CD8-positive, alpha-beta memory T cell (primary cell): ENCODE measurements around the gene ABI3BP. TPM values are rescaled to one million over a fixed set of nuclear protein-coding genes. Genes with fewer than 3 reads are reported as not detected.

ENCODE experiments used
- CTCF ChIA-PET: fragments of 350-600 bp; sonication (Branson Sonifier 250); formaldehyde crosslinking; loops from one replicate; lab custom pipeline; 2021; ENCODE audit warnings: antibody characterized with exemption; lab: Charles Lee
- POLR2A ChIA-PET: fragments of 350-600 bp; sonication (Branson Sonifier 250); formaldehyde crosslinking; loops from one replicate; lab custom pipeline; 2021; ENCODE audit warnings: antibody characterized with exemption; lab: Charles Lee
- DNase-seq, 5 donors: peaks; one replicate each; pipeline versions ENCODE4 v3.0.0 to v3.0.0-alpha.2; 2020 to 2022; ENCODE audit warnings: mixed read lengths in 1 of 5
- H3K27ac ChIP-seq: one replicate; pipeline ENCODE4 v1.7.0; 2013; ENCODE audit warnings: low read depth, mild to moderate bottlenecking, low read length, moderate library complexity
- H3K27me3 ChIP-seq: 2 replicates; pipeline ENCODE4 v1.7.0; 2013; ENCODE audit warnings: low read length, mild to moderate bottlenecking; ENCODE audit not compliant: insufficient read depth, poor library complexity, severe bottlenecking
- H3K36me3 ChIP-seq: 2 replicates; pipeline ENCODE4 v1.7.0; 2013; ENCODE audit warnings: mild to moderate bottlenecking, low read length, moderate library complexity; ENCODE audit not compliant: insufficient read depth
- H3K4me1 ChIP-seq: 2 replicates; pipeline ENCODE4 v1.7.0; 2013; ENCODE audit warnings: mild to moderate bottlenecking, low read length, moderate library complexity; ENCODE audit not compliant: insufficient read depth
- H3K4me3 ChIP-seq: 2 replicates; pipeline ENCODE4 v1.7.0; 2013; ENCODE audit warnings: mild to moderate bottlenecking, low read length
- H3K9me3 ChIP-seq: 2 replicates; pipeline ENCODE4 v1.7.0; 2013; ENCODE audit warnings: mild to moderate bottlenecking, low read length
- H3K27ac Mint-ChIP-seq, 8 donors: one replicate each; pipeline ENCODE4 v1.8.0; 2020 to 2021; ENCODE audit warnings: mixed read lengths in 8 of 8, mild to moderate bottlenecking in 6 of 8, inconsistent platforms in 3 of 8, moderate library complexity in 3 of 8
- H3K27me3 Mint-ChIP-seq, 2 donors: one replicate each; pipeline ENCODE4 v1.8.0; 2020 to 2021; ENCODE audit warnings: mixed read lengths in 2 of 2, mild to moderate bottlenecking in 1 of 2, moderate library complexity in 1 of 2
- H3K36me3 Mint-ChIP-seq, 3 donors: one replicate each; pipeline ENCODE4 v1.8.0; 2020 to 2021; ENCODE audit warnings: mixed read lengths in 3 of 3, inconsistent platforms in 1 of 3, mild to moderate bottlenecking in 1 of 3
- H3K4me1 Mint-ChIP-seq, 3 donors: one replicate each; pipeline ENCODE4 v1.8.0; 2020 to 2021; ENCODE audit warnings: mixed read lengths in 3 of 3, inconsistent platforms in 1 of 3, mild to moderate bottlenecking in 1 of 3
- H3K4me3 Mint-ChIP-seq, 7 donors: one replicate each; pipeline ENCODE4 v1.8.0; 2020 to 2021; ENCODE audit warnings: mixed read lengths in 7 of 7, mild to moderate bottlenecking in 6 of 7, moderate library complexity in 4 of 7, inconsistent platforms in 2 of 7
- H3K9me3 Mint-ChIP-seq, 5 donors: one replicate each; pipeline ENCODE4 v1.8.0; 2020 to 2022; ENCODE audit warnings: mixed read lengths in 5 of 5, mild to moderate bottlenecking in 3 of 5, moderate library complexity in 2 of 5, inconsistent platforms in 1 of 5
- polyA plus RNA-seq: library from polyadenylated mRNA; unstranded; fragments of 300-500 nt; fragmentation: Illumina TruSeq; gene quantifications from one replicate; pipeline ENCODE4 v1.2.3, GENCODE V29; 2021
- total RNA-seq, 2 experiments: library from RNA; stranded (reverse); gene quantifications; one replicate each; pipeline ENCODE4 v1.2.3, GENCODE V29; 2021

The ABI3BP gene
- total and polyA plus RNA-seq, 3 experiments from 2014 or later = not detected

GRCh38 chr3:100910986-100911385 is 82.2 kb downstream of the ABI3BP start:
- Mint-ChIP-seq H3K4me1 (no peaks in the 10 kb centered on the region), H3K27me3 (peaks cover 1 to 3% of the 10 kb centered on the region in 2 donors), H3K4me3 (no peak overlapping the region), H3K9me3 (peaks cover 0 to 5% (median 0%) of the 10 kb centered on the region in 5 donors), H3K36me3 (no peaks in the 10 kb centered on the region), H3K27ac (no peak overlapping the region)
- H3K27ac ChIP-seq = no peak overlapping the region
- H3K36me3 ChIP-seq = no peaks in the 10 kb centered on the region
- DNase-seq = no peak
- no peak overlapping the region for H3K4me3 ChIP-seq
- POLR2A ChIA-PET = no interaction called here
- CTCF ChIA-PET = no interaction called here
- no peaks in the 10 kb centered on the region for H3K9me3 ChIP-seq
- H3K4me1 ChIP-seq = no peaks in the 10 kb centered on the region
- no peaks in the 10 kb centered on the region for H3K27me3 ChIP-seq

GRCh38 chr3:100902572-100902971 is 90.6 kb downstream of the ABI3BP start:
- H3K4me1 Mint-ChIP-seq = peaks cover 9 to 15% (median 13%) of the 10 kb centered on the region in 3 donors
- no peak overlapping the region for H3K4me3 Mint-ChIP-seq
- CTCF ChIA-PET = no interaction called here
- Histone ChIP-seq H3K27me3 (no peaks in the 10 kb centered on the region), H3K36me3 (no peaks in the 10 kb centered on the region), H3K4me1 (no peaks in the 10 kb centered on the region), H3K9me3 (no peaks in the 10 kb centered on the region), H3K27ac (no peak overlapping the region), H3K4me3 (no peak overlapping the region)
- peaks cover 1 to 13% of the 10 kb centered on the region in 2 donors for H3K27me3 Mint-ChIP-seq
- no peak overlapping the region for H3K27ac Mint-ChIP-seq
- no peak for DNase-seq
- POLR2A ChIA-PET = no interaction called here
- no peaks in the 10 kb centered on the region for H3K36me3 Mint-ChIP-seq
- peaks cover 0 to 3% (median 0%) of the 10 kb centered on the region in 5 donors for H3K9me3 Mint-ChIP-seq

GRCh38 chr3:100900671-100901335 is 92.4 kb downstream of the ABI3BP start:
- no peaks in the 10 kb centered on the region for H3K27me3 ChIP-seq
- H3K9me3 ChIP-seq = no peaks in the 10 kb centered on the region
- Mint-ChIP-seq H3K36me3 (no peaks in the 10 kb centered on the region), H3K27ac (no peak overlapping the region), H3K4me1 (peaks cover 9 to 15% (median 13%) of the 10 kb centered on the region in 3 donors), H3K9me3 (peaks cover 0 to 3% (median 0%) of the 10 kb centered on the region in 5 donors), H3K27me3 (peaks cover 0 to 13% of the 10 kb centered on the region in 2 donors), H3K4me3 (no peak overlapping the region)
- DNase-seq = no peak
- no peaks in the 10 kb centered on the region for H3K4me1 ChIP-seq
- H3K27ac ChIP-seq = no peak overlapping the region
- POLR2A ChIA-PET = no interaction called here
- H3K36me3 ChIP-seq = no peaks in the 10 kb centered on the region
- CTCF ChIA-PET = no interaction called here
- H3K4me3 ChIP-seq = no peak overlapping the region

- peak overlapping the region in 1 of 7 donors; percentile 29 for H3K4me3 Mint-ChIP-seq
- DNase-seq = no peak
- H3K4me1 ChIP-seq = no peaks in the 10 kb centered on the region
- no peak overlapping the region for H3K27ac ChIP-seq
- ChIA-PET POLR2A (no interaction called here), CTCF (no interaction called here)
- no peak overlapping the region for H3K27ac Mint-ChIP-seq
- H3K36me3 Mint-ChIP-seq = no peaks in the 10 kb centered on the region
- H3K4me1 Mint-ChIP-seq = peaks cover 9 to 15% (median 13%) of the 10 kb centered on the region in 3 donors
- H3K27me3 Mint-ChIP-seq = peaks cover 0 to 15% of the 10 kb centered on the region in 2 donors
- no peak overlapping the region for H3K4me3 ChIP-seq
- H3K36me3 ChIP-seq = no peaks in the 10 kb centered on the region
- H3K9me3 Mint-ChIP-seq = peaks cover 0 to 3% (median 0%) of the 10 kb centered on the region in 5 donors
- no peaks in the 10 kb centered on the region for H3K27me3 ChIP-seq
- no peaks in the 10 kb centered on the region for H3K9me3 ChIP-seq
Measured at GRCh38 chr3:100899440-100900091, 93.7 kb downstream of the ABI3BP start.

GRCh38 chr3:100898681-100899080 is 94.5 kb downstream of the ABI3BP start:
- H3K36me3 ChIP-seq = no peaks in the 10 kb centered on the region
- Mint-ChIP-seq H3K9me3 (peaks cover 0 to 2% (median 0%) of the 10 kb centered on the region in 5 donors), H3K4me3 (no peak overlapping the region), H3K27ac (no peak overlapping the region), H3K27me3 (peaks cover 0 to 12% of the 10 kb centered on the region in 2 donors), H3K36me3 (no peaks in the 10 kb centered on the region), H3K4me1 (peaks cover 9 to 15% (median 13%) of the 10 kb centered on the region in 3 donors)
- no peaks in the 10 kb centered on the region for H3K27me3 ChIP-seq
- ChIA-PET POLR2A (no interaction called here), CTCF (no interaction called here)
- H3K4me3 ChIP-seq = no peak overlapping the region
- H3K9me3 ChIP-seq = no peaks in the 10 kb centered on the region
- DNase-seq = no peak
- H3K4me1 ChIP-seq = no peaks in the 10 kb centered on the region
- H3K27ac ChIP-seq = no peak overlapping the region

GRCh38 chr3:100896994-100897393 is 96.2 kb downstream of the ABI3BP start:
- Mint-ChIP-seq H3K4me3 (no peak overlapping the region), H3K4me1 (peaks cover 9 to 15% (median 13%) of the 10 kb centered on the region in 3 donors), H3K9me3 (peaks cover 0 to 2% (median 0%) of the 10 kb centered on the region in 5 donors), H3K36me3 (no peaks in the 10 kb centered on the region), H3K27ac (no peak overlapping the region), H3K27me3 (peaks cover 0 to 17% of the 10 kb centered on the region in 2 donors)
- POLR2A ChIA-PET = no interaction called here
- no peak overlapping the region for H3K4me3 ChIP-seq
- H3K4me1 ChIP-seq = no peaks in the 10 kb centered on the region
- H3K27me3 ChIP-seq = no peaks in the 10 kb centered on the region
- no peak overlapping the region for H3K27ac ChIP-seq
- no peak for DNase-seq
- CTCF ChIA-PET = no interaction called here
- H3K9me3 ChIP-seq = no peaks in the 10 kb centered on the region
- H3K36me3 ChIP-seq = no peaks in the 10 kb centered on the region

DNA sequence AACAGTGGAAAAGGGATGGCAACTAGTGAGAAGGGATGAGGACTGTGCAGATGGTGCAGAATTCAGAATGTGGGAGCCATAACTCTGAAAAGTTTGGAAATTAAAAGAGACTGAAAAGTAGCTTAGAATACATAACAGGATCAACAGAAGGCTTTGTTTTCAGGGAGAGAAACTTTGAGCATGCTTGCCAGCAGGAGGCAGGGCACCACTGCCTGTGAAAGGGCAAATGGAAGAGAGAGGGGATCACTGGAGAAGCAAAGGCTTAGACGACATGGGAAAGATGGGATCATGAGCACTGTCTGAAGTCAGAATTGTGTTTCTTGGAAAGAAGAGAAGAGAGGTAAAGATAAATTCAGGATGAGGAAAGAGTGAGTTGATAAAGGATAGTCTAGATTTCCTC is 99.6 kb downstream of the ABI3BP start:
- no peak for DNase-seq
- H3K36me3 ChIP-seq = no peaks in the 10 kb centered on the region
- H3K9me3 Mint-ChIP-seq = peaks cover 0 to 2% (median 0%) of the 10 kb centered on the region in 5 donors
- no peaks in the 10 kb centered on the region for H3K9me3 ChIP-seq
- no peaks in the 10 kb centered on the region for H3K4me1 ChIP-seq
- H3K4me1 Mint-ChIP-seq = peaks cover 1 to 4% (median 2%) of the 10 kb centered on the region in 3 donors
- H3K27ac ChIP-seq = no peak overlapping the region
- ChIA-PET POLR2A (no interaction called here), CTCF (interaction anchor here (1.1 kb wide), 1 partner anchor 1345 kb away, joined by 3 read pairs; no protein-coding TSS in a partner anchor)
- no peak overlapping the region for H3K27ac Mint-ChIP-seq
- peaks cover 6 to 29% of the 10 kb centered on the region in 2 donors for H3K27me3 Mint-ChIP-seq
- no peak overlapping the region for H3K4me3 ChIP-seq
- no peak overlapping the region for H3K4me3 Mint-ChIP-seq
- no peaks in the 10 kb centered on the region for H3K27me3 ChIP-seq
- no peaks in the 10 kb centered on the region for H3K36me3 Mint-ChIP-seq

- ChIA-PET POLR2A (no interaction called here), CTCF (interaction anchor here (1.1 kb wide), 1 partner anchor 1346 kb away, joined by 3 read pairs; no protein-coding TSS in a partner anchor)
- Histone ChIP-seq H3K9me3 (no peaks in the 10 kb centered on the region), H3K36me3 (no peaks in the 10 kb centered on the region), H3K27ac (no peak overlapping the region), H3K4me3 (no peak overlapping the region), H3K27me3 (no peaks in the 10 kb centered on the region), H3K4me1 (no peaks in the 10 kb centered on the region)
- Mint-ChIP-seq H3K27ac (no peak overlapping the region), H3K4me1 (no peaks in the 10 kb centered on the region), H3K36me3 (no peaks in the 10 kb centered on the region), H3K9me3 (peaks cover 0 to 2% (median 0%) of the 10 kb centered on the region in 5 donors), H3K27me3 (peaks cover 6 to 25% of the 10 kb centered on the region in 2 donors), H3K4me3 (no peak overlapping the region)
- DNase-seq = no peak
Measured at GRCh38 chr3:100893108-100893507, 100.1 kb downstream of the ABI3BP start.
